GM21723 (cell line): Measurements from ENCODE around the gene HPS4.
"Not testable (repeated sequence)": the region's sequence is repeated elsewhere in the genome, so short reads cannot be mapped to it uniquely, and the experiment has no call there.

ENCODE experiments used
- ATAC-seq: cut with Tn5 transposase; IDR thresholded peaks from one replicate; pipeline ENCODE4 v1.9.1; 2021; ENCODE audit warnings: mild to moderate bottlenecking, moderate library complexity; ENCODE audit not compliant: unreplicated experiment

The HPS4 gene

GRCh38 chr22:26444777-26445176 lies 38.8 kb downstream of the HPS4 start:
- ATAC-seq, result no peak

GRCh38 chr22:26443901-26444690 lies 39.5 kb downstream of the HPS4 start:
- ATAC-seq, result no peak

- ATAC-seq, result no peak
These were observed 41.4 kb downstream of the HPS4 start for GRCh38 chr22:26442086-26442756.

GRCh38 chr22:26439559-26439958 lies 44.0 kb downstream of the HPS4 start:
- no peak for ATAC-seq

- not testable (repeated sequence) for ATAC-seq
These were observed 44.8 kb downstream of the HPS4 start for GRCh38 chr22:26438776-26439175.

GRCh38 chr22:26437694-26438392 lies 45.7 kb downstream of the HPS4 start:
- ATAC-seq, result no peak

GRCh38 chr22:26436903-26437515 lies 46.6 kb downstream of the HPS4 start:
- ATAC-seq, result no peak

GRCh38 chr22:26435327-26436093 lies 48.1 kb downstream of the HPS4 start:
- no peak for ATAC-seq

- no peak for ATAC-seq
These were observed 49.8 kb downstream of the HPS4 start for GRCh38 chr22:26433805-26434204.

- ATAC-seq, result no peak
These were observed 50.8 kb downstream of the HPS4 start for GRCh38 chr22:26432619-26433311.

- ATAC-seq, result no peak
These were observed 52.2 kb downstream of the HPS4 start for GRCh38 chr22:26431261-26431995.

GRCh38 chr22:26430600-26430999 lies 53.0 kb downstream of the HPS4 start:
- ATAC-seq, result no peak

- peak; percentile 11 for ATAC-seq
These were observed 53.9 kb downstream of the HPS4 start for GRCh38 chr22:26429458-26430286.

- ATAC-seq, result peak; percentile 71
These were observed 54.8 kb downstream of the HPS4 start, which contains the start of gene ASPHD2 for GRCh38 chr22:26428515-26429457. Gene ASPHD2, plus strand, starts transcription at chr22:26429260. Its CDS starts 4,356 bp downstream, at chr22:26433616.

- no peak for ATAC-seq
These were observed 56.7 kb downstream of the HPS4 start for GRCh38 chr22:26426924-26427323.

GRCh38 chr22:26418620-26419019 lies 65.0 kb downstream of the HPS4 start:
- no peak for ATAC-seq

GRCh38 chr22:26417406-26417805 lies 66.2 kb downstream of the HPS4 start:
- no peak for ATAC-seq
